ENCODE results near the gene MED9. TPM values are rescaled to one million over a fixed set of nuclear protein-coding genes. Genes with fewer than 3 reads are reported as not detected.

MED9 gene
- polyA plus RNA-seq, 1 of the 3 experiments (the other 2 are of a cell fraction), result 10.1 TPM

DNA sequence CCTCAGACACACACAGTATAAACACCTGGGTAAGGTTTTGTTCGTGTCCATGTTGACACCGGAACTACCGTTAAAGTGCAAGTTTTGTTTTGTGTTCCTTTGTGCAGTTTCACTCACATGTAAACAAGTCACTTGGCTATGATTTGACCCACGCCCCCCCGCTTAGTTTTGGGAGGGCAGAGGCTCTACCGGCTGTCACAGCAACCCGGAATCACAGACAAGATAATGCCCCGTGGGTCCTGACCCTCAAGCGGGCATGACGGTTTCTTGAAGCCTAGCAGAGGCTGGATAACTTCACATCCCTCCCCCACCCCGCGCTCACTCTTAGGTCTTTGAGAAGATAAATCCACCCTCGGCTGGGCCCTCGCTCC, 17.7 kb downstream of the MED9 start:
- 90% methylated on average over 14 of the region's 14 CpGs for WGBS (ENCODE audit: low lambda C conversion rate)
- Histone ChIP-seq H3K4me3 (ENCODE audit: low read depth in 2 of 2, low read length in 1 of 2) (no peak overlapping the region), H3K9me2 (no peaks in the 10 kb centered on the region), H3K9ac (no peak overlapping the region), H3K27me3 (ENCODE audit: insufficient read depth) (no peaks in the 10 kb centered on the region), H4K20me1 (ENCODE audit: insufficient read depth) (no peaks in the 10 kb centered on the region), H2AFZ (ENCODE audit: low read depth) (no peak overlapping the region), H3K27ac (ENCODE audit: low read depth in 2 of 2, low read length in 1 of 2) (no peak overlapping the region), H3K36me3 (replicated peaks in 1 of 2; ENCODE audit: control insufficient read depth in 1 of 2, insufficient read depth in 2 of 2, low read length in 1 of 2) (peaks cover 3 to 27% of the 10 kb centered on the region in 2 experiments), H3K4me1 (ENCODE audit: control insufficient read depth in 1 of 2, insufficient read depth in 2 of 2, low read depth in 1 of 2, low read length in 1 of 2) (peaks cover 0 to 7% of the 10 kb centered on the region in 2 experiments; a peak in 1 of 4 replicates), H3F3A (replicated peaks; ENCODE audit: insufficient read depth) (no peaks in the 10 kb centered on the region), H3K4me2 (no peak overlapping the region), H3K79me2 (ENCODE audit: insufficient read depth) (no peaks in the 10 kb centered on the region), H3K9me3 (no peaks in the 10 kb centered on the region)
- TF ChIP-seq RXRA (IDR thresholded peaks at IDR 0.05; ENCODE audit: borderline replicate concordance, low read depth) (no peak), POLR2AphosphoS5 (IDR thresholded peaks at IDR 0.05; ENCODE audit: low read depth, low read length) (no peak), MXI1 (IDR thresholded peaks at IDR 0.05; ENCODE audit: low read depth, low read length) (no peak), MEF2A (IDR thresholded peaks at IDR 0.05; ENCODE audit: borderline replicate concordance, low read depth) (no peak), USF1 (IDR thresholded peaks at IDR 0.05; ENCODE audit: borderline replicate concordance, low read depth) (no peak), JUND (IDR thresholded peaks at IDR 0.05) (no peak), NRF1 (IDR thresholded peaks at IDR 0.05; ENCODE audit: low read depth, low read length) (no peak), RFX5 (IDR thresholded peaks at IDR 0.05; ENCODE audit: low read length) (no peak), FOXJ3 (CRISPR knock-in tag; IDR thresholded peaks at IDR 0.05) (no peak), RCOR1 (IDR thresholded peaks at IDR 0.05; ENCODE audit: low read length) (no peak), SMC3 (IDR thresholded peaks at IDR 0.05; ENCODE audit: low read depth, low read length) (no peak), EP300 (IDR thresholded peaks at IDR 0.05; ENCODE audit: borderline replicate concordance in 1 of 2, low read depth in 1 of 2, low read length in 1 of 2) (no peak), EZH2phosphoT487 (IDR thresholded peaks at IDR 0.05; ENCODE audit: borderline replicate concordance, low read depth) (no peak), FOSL2 (IDR thresholded peaks at IDR 0.05; ENCODE audit: borderline replicate concordance, low read depth) (no peak)
- TF ChIP-seq, protein P1, sequence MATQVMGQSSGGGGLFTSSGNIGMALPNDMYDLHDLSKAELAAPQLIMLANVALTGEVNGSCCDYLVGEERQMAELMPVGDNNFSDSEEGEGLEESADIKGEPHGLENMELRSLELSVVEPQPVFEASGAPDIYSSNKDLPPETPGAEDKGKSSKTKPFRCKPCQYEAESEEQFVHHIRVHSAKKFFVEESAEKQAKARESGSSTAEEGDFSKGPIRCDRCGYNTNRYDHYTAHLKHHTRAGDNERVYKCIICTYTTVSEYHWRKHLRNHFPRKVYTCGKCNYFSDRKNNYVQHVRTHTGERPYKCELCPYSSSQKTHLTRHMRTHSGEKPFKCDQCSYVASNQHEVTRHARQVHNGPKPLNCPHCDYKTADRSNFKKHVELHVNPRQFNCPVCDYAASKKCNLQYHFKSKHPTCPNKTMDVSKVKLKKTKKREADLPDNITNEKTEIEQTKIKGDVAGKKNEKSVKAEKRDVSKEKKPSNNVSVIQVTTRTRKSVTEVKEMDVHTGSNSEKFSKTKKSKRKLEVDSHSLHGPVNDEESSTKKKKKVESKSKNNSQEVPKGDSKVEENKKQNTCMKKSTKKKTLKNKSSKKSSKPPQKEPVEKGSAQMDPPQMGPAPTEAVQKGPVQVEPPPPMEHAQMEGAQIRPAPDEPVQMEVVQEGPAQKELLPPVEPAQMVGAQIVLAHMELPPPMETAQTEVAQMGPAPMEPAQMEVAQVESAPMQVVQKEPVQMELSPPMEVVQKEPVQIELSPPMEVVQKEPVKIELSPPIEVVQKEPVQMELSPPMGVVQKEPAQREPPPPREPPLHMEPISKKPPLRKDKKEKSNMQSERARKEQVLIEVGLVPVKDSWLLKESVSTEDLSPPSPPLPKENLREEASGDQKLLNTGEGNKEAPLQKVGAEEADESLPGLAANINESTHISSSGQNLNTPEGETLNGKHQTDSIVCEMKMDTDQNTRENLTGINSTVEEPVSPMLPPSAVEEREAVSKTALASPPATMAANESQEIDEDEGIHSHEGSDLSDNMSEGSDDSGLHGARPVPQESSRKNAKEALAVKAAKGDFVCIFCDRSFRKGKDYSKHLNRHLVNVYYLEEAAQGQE (IDR thresholded peaks at IDR 0.05; ENCODE audit: low read depth, low read length), result no peak
- TF ChIP-seq, protein P2, sequence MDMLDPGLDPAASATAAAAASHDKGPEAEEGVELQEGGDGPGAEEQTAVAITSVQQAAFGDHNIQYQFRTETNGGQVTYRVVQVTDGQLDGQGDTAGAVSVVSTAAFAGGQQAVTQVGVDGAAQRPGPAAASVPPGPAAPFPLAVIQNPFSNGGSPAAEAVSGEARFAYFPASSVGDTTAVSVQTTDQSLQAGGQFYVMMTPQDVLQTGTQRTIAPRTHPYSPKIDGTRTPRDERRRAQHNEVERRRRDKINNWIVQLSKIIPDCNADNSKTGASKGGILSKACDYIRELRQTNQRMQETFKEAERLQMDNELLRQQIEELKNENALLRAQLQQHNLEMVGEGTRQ (IDR thresholded peaks at IDR 0.05; ENCODE audit: borderline replicate concordance, low read depth, low read length), result no peak
- CTCF ChIA-PET, result interaction anchor here (3.6 to 6.7 kb wide), 2 partner anchors 73 to 140 kb away, joined by 63 to 185 read pairs; no protein-coding TSS in a partner anchor
- no peak for DNase-seq
- POLR2A ChIA-PET, result no interaction called here
